CD4-positive, alpha-beta T cell (primary cell): Measurements from ENCODE around the gene EIF2B5. TPM values are rescaled to one million over a fixed set of nuclear protein-coding genes. Genes with fewer than 3 reads are reported as not detected.
A peak's percentile ranks its signal among the peaks of the same experiment; 100 is the strongest.

ENCODE experiments used
- ATAC-seq: fragments of 200-7000 bp; cut with Tn5 transposase; one replicate; pipeline ENCODE4 v1.10.0; 2022; ENCODE audit warnings: mild to moderate bottlenecking; ENCODE audit not compliant: poor library complexity
- CTCF ChIA-PET: fragments of 350-600 bp; sonication (Branson Sonifier 250); formaldehyde crosslinking; loops from one replicate; lab custom pipeline; 2021; ENCODE audit warnings: antibody characterized with exemption, inconsistent platforms; lab: Charles Lee
- POLR2A ChIA-PET: fragments of 350-600 bp; sonication (Branson Sonifier 250); formaldehyde crosslinking; loops from one replicate; lab custom pipeline; 2021; ENCODE audit warnings: antibody characterized with exemption, inconsistent platforms; lab: Charles Lee
- DNase-seq, 14 experiments: peaks; one replicate each; pipeline ENCODE4 v3.0.0-alpha.2; 2013 to 2020; ENCODE audit warnings: mixed read lengths in 2 of 14
- H3K27ac ChIP-seq, 2 donors: one replicate each; pipeline versions ENCODE4 v1.5.1 to v1.7.0; 2013; ENCODE audit warnings: low read length in 2 of 2, low read depth in 1 of 2, mild to moderate bottlenecking in 1 of 2
- H3K27me3 ChIP-seq, 2 experiments: 1 replicate in 1 of 2; 2 replicates in 1 of 2; pipeline versions ENCODE4 v1.6.1 to v1.7.0; 2013; ENCODE audit warnings: low read length in 2 of 2, control low read depth in 1 of 2, mild to moderate bottlenecking in 1 of 2, moderate library complexity in 1 of 2; ENCODE audit not compliant: insufficient read depth in 2 of 2, control insufficient read depth in 1 of 2
- H3K36me3 ChIP-seq: one replicate; pipeline ENCODE4 v1.6.1; 2013; ENCODE audit warnings: low read length, control low read depth; ENCODE audit not compliant: insufficient read depth
- H3K4me1 ChIP-seq: one replicate; pipeline ENCODE4 v1.6.1; 2013; ENCODE audit warnings: low read length, control low read depth; ENCODE audit not compliant: insufficient read depth
- H3K4me3 ChIP-seq: one replicate; pipeline ENCODE4 v1.5.1; 2013; ENCODE audit warnings: mild to moderate bottlenecking, low read length, moderate library complexity
- H3K9me3 ChIP-seq, 2 experiments: 1 replicate in 1 of 2; 2 replicates in 1 of 2; pipeline versions ENCODE4 v1.6.1 to v1.7.0; 2013; ENCODE audit warnings: low read length in 2 of 2, mild to moderate bottlenecking in 2 of 2, control low read depth in 1 of 2, moderate library complexity in 1 of 2; ENCODE audit not compliant: control insufficient read depth in 1 of 2, insufficient read depth in 1 of 2
- H3K27ac Mint-ChIP-seq: one replicate; pipeline ENCODE4 v1.8.0; 2020; ENCODE audit warnings: mixed read lengths
- H3K27me3 Mint-ChIP-seq: one replicate; pipeline ENCODE4 v1.8.0; 2021; ENCODE audit warnings: mixed read lengths
- H3K36me3 Mint-ChIP-seq: one replicate; pipeline ENCODE4 v1.8.0; 2021; ENCODE audit warnings: low read depth, mixed read lengths
- H3K4me1 Mint-ChIP-seq: one replicate; pipeline ENCODE4 v1.8.0; 2021; ENCODE audit warnings: low read depth, mixed read lengths
- H3K4me3 Mint-ChIP-seq: one replicate; pipeline ENCODE4 v1.8.0; 2020; ENCODE audit warnings: mild to moderate bottlenecking, mixed read lengths
- H3K9me3 Mint-ChIP-seq: one replicate; pipeline ENCODE4 v1.8.0; 2020; ENCODE audit warnings: mixed read lengths
- CTCF ChIP-seq: fragments of 200-600 bp; IDR thresholded peaks from one replicate; pipeline ENCODE4 v1.8.0; 2022; ENCODE audit warnings: antibody characterized with exemption, mild to moderate bottlenecking
- intact Hi-C, 2 experiments: fragments of 100-400 bp; cut with DNase I in 1 of 2; cut with micrococcal nuclease in 1 of 2; formaldehyde crosslinking; loops; one replicate each; pipeline versions ENCODE4 v1.15.1 to v1.9.0; 2023 to 2025; cut with DNase I, micrococcal nuclease
- total RNA-seq, 174 experiments: library from RNA in 2 of 174; stranded (reverse) in 2 of 174; gene quantifications; one replicate each; pipeline ENCODE4 v1.2.3 and lab custom pipeline; 2021 to 2026

EIF2B5 gene
- total RNA-seq, 2 experiments from 2014 or later, result 53.6 TPM

- POLR2A ChIA-PET, result no interaction called here
- H3K4me3 Mint-ChIP-seq, result no peak overlapping the region
- CTCF ChIA-PET, result no interaction called here
- peaks cover 73% of the 10 kb centered on the region for H3K36me3 ChIP-seq
- H3K4me1 ChIP-seq, result no peaks in the 10 kb centered on the region
- H3K36me3 Mint-ChIP-seq, result peaks cover 71% of the 10 kb centered on the region
- H3K4me3 ChIP-seq, result no peak overlapping the region
- TF ChIP-seq CTCF, result no peak
- H3K4me1 Mint-ChIP-seq, result no peaks in the 10 kb centered on the region
- intact Hi-C loops, result loop anchor here in 1 of 2 experiments (10.0 kb wide), 2 partner anchors 371 to 401 kb away; no protein-coding TSS in a partner anchor
- no peaks in the 10 kb centered on the region for H3K27me3 Mint-ChIP-seq
- no peak for DNase-seq
- ATAC-seq, result no peak
- no peaks in the 10 kb centered on the region for H3K27me3 ChIP-seq
- no peak overlapping the region for H3K27ac Mint-ChIP-seq
- no peaks in the 10 kb centered on the region for H3K9me3 Mint-ChIP-seq
- H3K9me3 ChIP-seq, result no peaks in the 10 kb centered on the region
- no peak overlapping the region for H3K27ac ChIP-seq
Observed at GRCh38 chr3:184143327-184143726, 8.2 kb downstream of the EIF2B5 start.

- H3K27ac Mint-ChIP-seq, result no peak overlapping the region
- CTCF ChIA-PET, result interaction anchor here (0.8 kb wide), 1 partner anchor 83 kb away, joined by 3 read pairs; no protein-coding TSS in a partner anchor
- peaks cover 71% of the 10 kb centered on the region for H3K36me3 Mint-ChIP-seq
- H3K27ac ChIP-seq, result no peak overlapping the region
- H3K27me3 Mint-ChIP-seq, result no peaks in the 10 kb centered on the region
- no peaks in the 10 kb centered on the region for H3K4me1 ChIP-seq
- no peak overlapping the region for H3K4me3 ChIP-seq
- intact Hi-C loops, result loop anchor here in 1 of 2 experiments (10.0 kb wide), 2 partner anchors 370 to 400 kb away; no protein-coding TSS in a partner anchor
- DNase-seq (no peak), ATAC-seq (no peak)
- no peaks in the 10 kb centered on the region for H3K9me3 Mint-ChIP-seq
- no peak overlapping the region for H3K4me3 Mint-ChIP-seq
- no peak for TF ChIP-seq CTCF
- H3K27me3 ChIP-seq, result no peaks in the 10 kb centered on the region
- H3K4me1 Mint-ChIP-seq, result no peaks in the 10 kb centered on the region
- POLR2A ChIA-PET, result interaction anchor here (0.8 kb wide), 1 partner anchor 10 kb away, joined by 5 read pairs; the partner anchor contains the start of gene EIF2B5
- peaks cover 69% of the 10 kb centered on the region for H3K36me3 ChIP-seq
- no peaks in the 10 kb centered on the region for H3K9me3 ChIP-seq
Observed at GRCh38 chr3:184144505-184144904, 9.3 kb downstream of the EIF2B5 start.

GRCh38 chr3:184145111-184145524 lies 10.0 kb downstream of the EIF2B5 start:
- TF ChIP-seq CTCF, result peak; percentile 31

More at GRCh38 chr3:184145111-184145524, 10.0 kb downstream of the EIF2B5 start:
- no peak overlapping the region for H3K27ac Mint-ChIP-seq
- no peaks in the 10 kb centered on the region for H3K9me3 Mint-ChIP-seq
- H3K4me1 Mint-ChIP-seq, result no peaks in the 10 kb centered on the region
- Histone ChIP-seq H3K27ac (no peak overlapping the region), H3K36me3 (peaks cover 63% of the 10 kb centered on the region), H3K4me1 (no peaks in the 10 kb centered on the region), H3K27me3 (no peaks in the 10 kb centered on the region), H3K4me3 (no peak overlapping the region), H3K9me3 (no peaks in the 10 kb centered on the region)
- POLR2A ChIA-PET, result interaction anchor here (0.8 kb wide), 1 partner anchor 10 kb away, joined by 5 read pairs; the partner anchor contains the start of gene EIF2B5
- H3K27me3 Mint-ChIP-seq, result no peaks in the 10 kb centered on the region
- CTCF ChIA-PET, result interaction anchor here (1.2 to 1.4 kb wide), 2 partner anchors 10 to 105 kb away, joined by 3 to 4 read pairs; partner anchors contain the start of genes EEF1AKMT4 and EIF2B5
- DNase-seq, result peak in 9 of 14 experiments; percentile 16 to 67 (median 48)
- H3K36me3 Mint-ChIP-seq, result peaks cover 67% of the 10 kb centered on the region
- H3K4me3 Mint-ChIP-seq, result no peak overlapping the region
- peak; percentile 80 for ATAC-seq
- intact Hi-C loops, result loop anchor here in 1 of 2 experiments (1.0 to 10.0 kb wide), 3 partner anchors 106 to 400 kb away; no protein-coding TSS in a partner anchor
